NCI-H146 treated with DMSO at 0.1 percent for 48 hours (cell line): Measurements from ENCODE around the gene ENTHD1.
"Not testable (repeated sequence)": the region's sequence is repeated elsewhere in the genome, so short reads cannot be mapped to it uniquely, and the experiment has no call there.

Source experiments
- DNase-seq: peaks from one replicate; lab custom pipeline; 2025; ENCODE audit not compliant: unreplicated experiment; lab: John Stamatoyannopoulos, UW

ENTHD1 gene

DNA sequence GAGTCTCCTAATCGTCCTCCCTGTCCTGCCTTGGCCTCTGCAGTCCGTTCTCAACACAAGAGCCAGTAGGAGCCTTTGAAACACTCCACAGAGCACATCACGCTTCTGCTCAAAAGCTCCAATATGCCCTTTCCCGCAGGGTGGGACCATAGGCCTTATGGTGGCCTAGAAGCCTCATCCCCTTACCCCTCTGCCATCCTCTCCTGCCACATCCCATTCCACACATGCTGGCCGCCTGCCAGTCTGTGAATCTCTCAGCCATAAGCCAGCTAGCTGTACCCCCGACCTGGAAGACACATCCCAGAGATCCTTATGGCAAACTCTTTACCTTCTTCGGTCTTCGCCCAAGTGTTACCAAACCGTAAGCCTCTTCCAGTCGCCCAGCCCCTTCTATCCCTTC lies 157.8 kb downstream of the ENTHD1 start:
- DNase-seq, result no peak

GRCh38 chr22:39734866-39735265 lies 158.7 kb downstream of the ENTHD1 start:
- DNase-seq, result no peak

DNA sequence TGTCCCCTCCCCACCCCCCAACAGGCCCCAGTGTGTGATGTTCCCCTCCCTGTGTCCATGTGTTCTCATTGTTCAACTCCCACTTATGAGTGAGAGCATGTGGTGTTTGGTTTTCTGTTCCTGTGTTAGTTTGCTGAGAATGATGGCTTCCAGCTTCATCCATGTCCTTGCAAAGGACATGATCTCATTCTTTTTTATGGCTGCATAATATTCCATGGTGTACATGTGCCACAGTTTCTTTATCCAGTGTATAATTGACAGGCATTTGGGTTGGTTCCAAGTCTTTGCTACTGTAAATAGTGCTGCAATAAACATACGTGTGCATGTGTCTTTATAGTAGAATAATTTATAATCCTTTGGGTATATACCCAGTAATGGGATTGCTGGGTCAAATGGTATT lies 159.5 kb downstream of the ENTHD1 start:
- DNase-seq, result not testable (repeated sequence)

DNA sequence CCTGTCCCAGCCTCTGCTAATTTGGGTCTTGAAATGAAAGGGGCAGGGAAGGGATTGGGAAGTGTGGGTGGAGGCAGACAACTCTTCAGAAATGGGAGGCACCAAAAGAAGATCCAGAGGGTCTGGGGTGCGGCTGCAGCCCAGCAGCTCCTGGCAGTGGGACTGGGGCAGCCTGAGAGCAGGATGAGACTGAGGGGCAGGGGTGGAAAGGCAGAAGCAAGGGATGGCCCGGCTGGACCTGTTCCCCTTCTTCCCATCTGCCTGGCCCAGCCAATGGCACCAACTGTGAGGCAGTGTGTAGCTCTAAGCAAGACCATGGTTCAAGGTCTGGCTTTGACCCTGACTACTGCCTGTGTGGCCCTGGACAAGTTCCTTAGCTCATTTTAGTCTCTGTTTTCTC lies 160.4 kb downstream of the ENTHD1 start:
- DNase-seq, result no peak

GRCh38 chr22:39732625-39733024 lies 160.9 kb downstream of the ENTHD1 start:
- no peak for DNase-seq

DNA sequence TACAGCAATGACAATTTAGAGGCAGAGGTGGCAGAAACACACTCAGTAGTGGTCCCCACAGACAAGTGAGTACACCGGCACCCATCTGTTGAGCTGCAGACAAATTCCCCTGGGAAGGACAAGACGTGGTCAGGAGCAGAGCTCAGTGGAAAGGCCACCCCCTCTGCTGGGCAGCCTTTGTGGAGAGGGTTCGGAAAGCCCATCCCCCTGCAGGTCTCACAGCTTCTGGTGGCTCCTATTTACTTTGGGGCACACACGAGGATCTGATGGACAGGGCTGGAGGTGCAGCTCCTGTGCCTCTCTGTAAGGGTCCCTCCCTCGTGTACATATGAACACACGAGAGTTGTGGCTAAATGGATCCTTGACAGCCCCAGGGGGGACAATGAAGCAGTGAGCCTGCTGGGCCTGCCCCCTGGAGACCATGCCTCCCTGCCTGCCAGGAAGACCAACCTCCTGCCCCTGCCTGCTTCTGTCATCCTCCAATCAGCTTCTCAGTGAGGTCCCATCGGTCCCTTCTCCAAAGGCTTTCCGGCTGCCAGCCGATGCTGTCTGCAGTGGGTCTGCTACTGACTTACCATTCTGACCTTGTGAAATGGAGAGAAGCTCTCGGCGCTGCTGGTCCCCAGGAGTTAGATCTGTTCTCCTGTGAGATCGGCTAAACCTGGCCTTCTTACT lies 161.5 kb downstream of the ENTHD1 start:
- DNase-seq, result peak; percentile 64

DNA sequence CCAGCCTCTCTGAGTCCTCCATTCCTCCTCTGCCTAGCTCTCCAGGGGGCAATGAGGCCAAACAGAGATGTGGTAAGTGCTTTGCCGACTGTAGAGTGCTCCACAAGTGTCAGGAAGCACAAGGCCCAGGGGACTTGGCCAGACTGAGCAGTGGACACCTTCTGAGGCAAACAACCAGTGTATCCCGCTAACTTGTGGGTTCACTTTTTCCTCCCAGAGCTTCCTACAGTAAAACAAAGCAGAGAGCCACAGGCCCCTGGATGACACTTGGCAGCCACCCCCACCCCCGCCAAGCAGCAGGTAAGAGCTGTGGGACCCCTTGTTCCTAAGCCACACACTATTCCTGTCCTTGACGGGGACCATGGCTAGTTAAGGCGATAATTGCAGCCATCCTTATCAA lies 162.1 kb downstream of the ENTHD1 start:
- no peak for DNase-seq

DNA sequence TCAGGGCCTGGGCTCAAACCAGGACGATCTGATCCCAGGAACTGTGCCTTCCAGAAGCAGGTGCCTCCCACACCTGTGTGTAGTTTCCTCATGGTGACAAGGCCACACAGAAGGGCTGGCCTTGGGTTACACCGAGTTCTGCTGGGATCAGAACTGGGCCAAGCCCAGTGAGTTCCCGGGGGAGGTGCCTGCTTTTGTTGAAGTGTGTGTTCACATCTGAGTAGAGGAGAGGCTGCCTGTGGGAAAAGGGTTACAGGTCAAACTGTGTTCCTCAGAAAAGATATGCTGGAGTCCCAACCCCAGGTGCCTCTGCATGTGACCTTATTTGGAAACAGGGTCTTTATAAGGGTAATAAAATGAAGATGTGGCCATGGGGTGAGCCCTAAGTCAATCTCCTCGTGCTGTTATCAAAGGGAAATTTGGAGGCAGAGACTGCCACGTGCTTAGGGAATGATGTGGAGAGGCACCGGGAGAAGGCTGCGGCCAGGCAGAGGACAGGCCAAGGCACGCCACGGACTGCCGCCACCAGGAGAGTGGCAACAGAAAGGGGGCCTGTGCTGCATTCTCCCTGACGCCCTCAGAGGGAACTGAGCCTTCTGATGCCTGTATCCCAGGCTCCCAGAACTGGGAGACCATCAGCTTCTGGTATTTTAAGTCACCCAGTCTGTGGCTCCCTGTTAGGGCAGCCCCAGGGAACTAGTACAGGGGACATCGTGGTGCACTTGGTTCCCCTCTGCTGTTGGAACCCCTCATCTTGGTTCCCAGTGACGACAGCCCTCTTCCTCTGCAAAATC lies 164.2 kb downstream of the ENTHD1 start:
- DNase-seq, result no peak

DNA sequence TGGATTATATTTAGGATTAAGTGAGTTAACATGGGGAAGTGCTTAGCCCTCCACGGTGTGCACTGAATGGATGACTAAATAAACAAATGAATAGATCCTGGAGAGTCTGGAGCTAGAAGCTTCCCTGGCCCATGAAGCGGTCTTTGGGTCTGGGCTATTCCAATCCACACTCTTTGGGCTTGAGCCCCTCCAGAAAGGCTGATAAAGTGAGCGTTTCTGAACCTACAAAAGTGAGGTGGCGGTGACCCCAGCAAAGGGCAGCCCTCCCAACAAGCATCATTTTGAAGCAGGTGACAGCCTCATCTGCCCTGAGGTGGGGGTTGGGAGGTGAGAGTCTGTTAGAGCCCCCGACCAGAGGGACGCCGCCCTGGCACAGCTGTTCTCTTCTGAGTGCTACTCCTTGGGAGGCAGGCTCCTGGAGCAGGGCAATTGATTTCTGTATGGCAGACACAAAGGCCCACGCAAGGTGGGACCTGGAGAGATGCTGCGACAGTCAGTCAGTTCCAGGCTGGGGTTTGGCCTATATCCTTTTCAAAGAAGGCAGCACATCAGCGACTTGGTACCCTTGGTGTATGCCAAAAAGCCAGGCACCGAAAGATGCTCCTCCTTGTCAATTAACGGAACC lies 165.2 kb downstream of the ENTHD1 start:
- DNase-seq, result no peak

DNA sequence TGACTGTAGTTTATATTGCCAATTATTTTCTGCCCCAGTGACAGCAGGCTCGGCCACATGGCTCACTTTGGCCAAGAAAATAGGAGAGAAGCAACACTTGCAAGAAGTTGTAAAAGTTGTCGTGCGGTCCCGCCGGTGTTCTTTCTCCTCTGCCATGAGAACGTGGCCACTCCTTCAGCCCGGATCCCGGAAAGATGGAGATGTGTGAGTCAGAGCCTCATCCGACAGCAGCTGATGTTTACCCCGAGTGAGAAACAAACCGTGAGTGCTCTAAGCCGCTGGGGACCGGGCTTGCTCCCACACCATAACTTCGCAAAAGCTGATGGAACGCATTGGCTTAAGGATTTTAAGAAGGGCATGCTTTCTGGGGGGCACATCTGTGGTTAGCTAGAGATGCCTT lies 166.0 kb downstream of the ENTHD1 start:
- DNase-seq, result no peak

DNA sequence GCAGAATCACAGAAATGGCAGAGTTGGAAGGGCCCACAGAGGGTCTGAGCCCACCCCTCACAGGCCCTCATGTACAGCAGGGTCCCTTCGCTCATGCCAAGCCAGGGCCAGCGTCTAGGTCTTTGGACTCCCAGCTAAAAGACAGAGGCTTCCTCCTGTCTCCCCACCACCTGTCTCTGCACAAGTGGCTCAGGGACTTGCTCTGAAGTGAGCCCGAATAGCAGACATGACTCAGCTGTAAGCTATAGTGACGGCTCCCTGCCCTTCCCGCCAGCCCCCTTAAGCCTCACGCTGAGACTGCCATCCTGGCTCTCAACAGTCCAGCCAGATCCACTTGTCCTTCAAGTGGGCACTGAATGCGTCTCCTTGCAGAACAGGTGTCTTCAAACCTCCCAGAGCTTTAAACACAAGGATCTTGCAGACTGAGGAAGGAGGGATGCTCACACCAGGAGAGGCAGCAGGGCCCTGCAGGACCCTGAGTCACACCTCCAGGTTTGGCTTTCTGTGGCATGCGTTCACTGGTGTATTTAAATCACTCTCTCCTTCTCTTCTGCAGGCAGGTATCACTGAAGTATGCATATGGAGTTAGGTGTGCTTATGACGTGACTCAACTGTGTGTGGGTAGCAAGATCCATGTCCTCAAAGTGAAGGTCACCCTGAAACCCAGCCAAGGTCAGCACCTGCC lies 168.1 kb downstream of the ENTHD1 start:
- no peak for DNase-seq

DNA sequence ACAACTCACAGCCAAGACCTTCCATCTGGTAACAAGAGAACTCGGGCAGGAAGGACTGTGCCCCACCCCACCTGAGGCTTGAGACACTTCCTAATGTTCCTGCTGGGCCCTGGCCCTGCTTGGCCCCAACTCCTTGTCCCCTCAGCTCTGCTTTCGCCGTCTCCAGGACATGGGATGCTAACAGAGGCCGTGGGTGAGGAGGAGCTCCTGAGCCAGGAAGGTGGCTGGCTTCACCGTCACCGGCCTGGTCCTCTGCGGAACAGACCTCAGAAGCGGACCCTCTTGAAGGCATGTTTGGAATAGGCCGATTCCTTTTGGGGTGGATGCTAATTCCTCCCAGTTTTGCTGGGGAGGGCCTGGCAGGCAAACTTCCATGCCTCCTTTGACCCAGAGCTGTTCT lies 168.7 kb downstream of the ENTHD1 start:
- DNase-seq, result no peak

DNA sequence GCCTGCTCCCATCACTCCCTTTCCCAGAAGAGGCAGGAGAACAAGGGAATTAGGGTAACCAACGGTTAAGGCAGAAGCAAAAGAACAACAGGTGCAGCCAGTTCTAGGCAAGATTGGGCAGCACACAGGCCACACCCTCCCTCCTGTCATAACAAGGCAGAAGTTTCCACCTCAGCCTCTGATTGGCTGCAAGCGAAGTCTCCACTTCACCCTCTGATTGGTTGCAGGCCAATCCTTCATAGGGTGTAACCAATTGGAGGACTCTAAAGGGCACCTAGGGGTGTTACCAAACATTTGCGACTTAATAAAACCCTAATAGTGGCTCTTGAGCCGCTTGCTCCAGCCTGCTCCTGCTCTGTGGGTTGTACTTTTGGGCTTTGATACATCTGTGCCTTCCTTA lies 169.2 kb downstream of the ENTHD1 start:
- DNase-seq, result no peak

GRCh38 chr22:39723899-39724351 lies 169.6 kb downstream of the ENTHD1 start:
- DNase-seq, result no peak

DNA sequence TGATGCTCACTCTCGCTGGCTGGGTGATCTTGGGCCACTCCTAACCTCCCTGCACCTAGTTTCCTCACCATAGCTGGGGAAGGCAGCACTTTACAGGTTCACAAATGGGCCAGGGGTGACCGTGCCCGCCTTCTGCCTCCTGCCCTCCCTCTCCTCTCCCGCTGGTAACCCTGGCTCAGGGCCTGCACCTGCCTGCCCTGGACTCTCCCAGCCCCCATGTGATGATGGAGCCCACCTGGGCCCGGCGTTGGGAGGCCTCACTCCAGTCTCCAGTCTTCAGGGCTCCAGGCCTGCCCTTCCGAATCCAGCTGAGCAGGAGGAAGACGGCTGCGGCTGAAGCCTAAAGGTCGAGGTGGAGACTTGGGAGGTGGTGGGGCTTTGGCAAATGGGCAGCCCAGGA lies 170.1 kb downstream of the ENTHD1 start:
- DNase-seq, result no peak

DNA sequence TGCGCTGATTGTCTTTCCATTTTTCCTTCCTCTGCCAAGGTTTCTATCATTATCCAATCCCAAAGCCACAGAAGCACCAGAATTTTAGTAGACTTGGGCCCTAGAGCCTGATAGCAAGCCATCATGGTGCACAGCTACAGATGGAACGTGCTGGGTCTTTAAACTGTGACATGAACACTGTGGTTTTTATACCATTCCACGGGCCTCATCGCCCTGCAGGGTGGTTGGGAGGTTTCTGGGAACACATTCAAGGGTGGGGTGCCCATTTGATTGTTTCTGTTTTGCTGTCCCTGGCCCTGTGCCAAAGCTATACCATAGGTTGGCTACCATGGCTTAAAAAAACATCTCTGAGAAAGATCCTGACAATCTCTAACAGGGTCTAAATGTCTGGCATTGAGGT lies 171.1 kb downstream of the ENTHD1 start:
- DNase-seq, result no peak

GRCh38 chr22:39722032-39722325 lies 171.6 kb downstream of the ENTHD1 start:
- no peak for DNase-seq

DNA sequence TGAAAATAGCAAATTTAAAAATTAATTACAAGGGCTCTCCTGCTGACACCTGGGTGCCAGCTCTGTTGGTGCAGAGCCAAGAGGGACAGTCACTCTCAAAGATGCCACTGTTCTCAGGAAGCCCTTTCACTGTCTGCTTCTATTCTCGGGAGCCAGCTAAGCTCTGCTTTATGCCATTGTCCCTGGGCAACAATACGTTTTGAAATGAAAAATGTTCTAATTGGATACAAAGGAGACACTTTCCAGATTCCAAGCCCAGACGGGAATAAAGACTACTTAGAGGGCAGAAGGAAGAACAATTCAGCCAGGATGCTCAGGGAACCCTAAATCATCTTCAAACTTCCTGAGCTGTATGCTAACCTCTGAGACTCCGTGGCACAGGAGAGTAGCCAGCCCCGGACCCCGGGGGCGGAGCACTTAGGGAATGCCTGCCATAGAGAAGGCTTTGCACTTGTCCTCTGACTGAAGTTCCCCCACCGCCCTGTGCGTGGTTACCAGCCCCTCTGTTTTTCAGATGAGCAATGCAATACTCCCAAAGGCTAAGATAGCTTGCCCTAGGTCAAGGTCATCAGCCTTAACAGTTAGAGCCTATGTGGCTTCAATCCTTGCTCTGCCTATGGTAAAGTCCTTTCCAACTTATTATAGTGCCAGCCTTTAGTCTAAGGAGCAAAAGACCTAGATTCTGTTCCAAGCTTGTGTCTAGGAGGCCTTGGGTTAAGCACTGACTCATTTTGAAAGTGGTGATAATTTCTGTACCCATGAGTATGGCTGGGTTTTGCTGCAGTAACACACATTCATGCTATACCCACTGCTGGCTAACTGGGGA lies 172.1 kb downstream of the ENTHD1 start:
- no peak for DNase-seq

DNA sequence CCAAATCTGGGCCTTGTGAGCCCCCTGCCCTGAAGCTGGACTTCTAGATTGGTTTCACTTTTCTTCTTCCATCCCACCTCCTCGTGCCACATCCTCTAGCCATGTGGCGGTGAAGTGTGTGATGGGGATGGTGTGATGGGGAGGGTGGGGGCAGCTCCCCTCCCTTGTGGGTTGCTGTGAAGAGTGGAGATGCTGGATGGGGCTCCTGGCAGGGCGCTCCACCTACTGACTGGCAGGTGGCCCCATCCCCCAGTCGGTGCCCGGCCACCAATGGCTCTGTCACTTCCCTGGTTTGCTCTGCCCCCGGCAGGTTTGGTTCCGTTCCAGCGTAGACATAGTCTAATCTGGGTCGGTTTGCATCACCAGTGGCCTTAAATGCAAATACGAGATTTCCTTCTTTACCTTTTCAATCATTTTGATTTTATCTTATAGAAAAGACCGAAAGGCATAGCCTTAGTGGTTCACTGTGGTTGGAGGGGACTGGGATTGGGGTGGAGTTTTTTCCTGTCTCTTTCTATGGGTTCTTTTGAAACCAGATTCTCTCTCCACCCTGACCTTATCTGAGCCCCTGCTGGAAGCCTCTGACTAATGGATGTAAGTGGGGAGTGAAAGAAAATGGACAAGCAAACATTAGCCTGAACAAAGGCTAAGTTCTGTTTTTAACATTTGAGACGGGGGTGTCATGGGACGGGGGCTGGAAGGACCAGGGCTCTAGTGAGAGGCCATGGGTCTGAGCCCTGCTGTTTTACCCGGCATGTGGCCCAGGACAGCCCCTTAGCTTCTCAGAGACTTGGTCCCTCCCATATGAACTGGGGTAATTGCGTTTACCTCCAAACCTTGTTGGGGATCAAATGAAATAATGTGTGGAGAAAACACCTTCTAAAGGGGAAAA lies 173.8 kb downstream of the ENTHD1 start:
- DNase-seq, result peak; percentile 45

- no peak for DNase-seq
Observed at GRCh38 chr22:39718921-39719475, 174.6 kb downstream of the ENTHD1 start.
